ENCODE measurements around the gene CYP2J2. TPM values are rescaled to one million over a fixed set of nuclear protein-coding genes. Genes with fewer than 3 reads are reported as not detected.

CYP2J2 gene
- under 1 TPM in 2 of 3 donors, not detected in 1; 0.20 to 0.21 TPM for total RNA-seq
- 0.34 TPM for total RNA-seq (2013)

GRCh38 chr1:59926381-59927123 lies at the start of gene CYP2J2:
Gene CYP2J2 (minus strand): TSS chr1:59926773. CDS start chr1:59926746, 27 bp downstream.
- Histone ChIP-seq H3K9me3 (ENCODE audit: control insufficient read depth, insufficient read depth, low read length) (no peaks in the 10 kb centered on the region), H3K27ac (ENCODE audit: low read length) (no peak within 1 kb of the TSS), H3K4me1 (ENCODE audit: control insufficient read depth, insufficient read depth, low read length) (peaks cover 11% of the 10 kb centered on the region), H3K27me3 (ENCODE audit: control insufficient read depth, insufficient read depth, low read length) (peaks cover 5% of the 10 kb centered on the region), H3K36me3 (ENCODE audit: control insufficient read depth, insufficient read depth, low read length) (no peaks in the 10 kb centered on the region), H3K4me3 (ENCODE audit: low read length) (peak within 1 kb of the TSS; percentile 59)
- no peak for TF ChIP-seq CTCF (IDR thresholded peaks at IDR 0.05)
- H3K27me3 Mint-ChIP-seq (ENCODE audit: low read depth in 2 of 2), result peaks cover 42 to 57% of the 10 kb centered on the region in 2 donors
- peak within 1 kb of the TSS in 1 of 2 donors; percentile 5 for H3K27ac Mint-ChIP-seq
- peaks cover 0 to 5% of the 10 kb centered on the region in 2 donors for H3K9me3 Mint-ChIP-seq
- peak; percentile 15 to 46 for DNase-seq
- peaks cover 15% of the 10 kb centered on the region for H3K36me3 Mint-ChIP-seq
- intact Hi-C loops (cut with micrococcal nuclease), result no loop called here
- H3K4me1 Mint-ChIP-seq, result peaks cover 16 to 17% of the 10 kb centered on the region in 2 donors
- ATAC-seq, result peak; percentile 49 to 80 (median 63)
- 3% methylated on average over 41 of the region's 42 CpGs for WGBS (ENCODE audit: insufficient coverage)
- H3K4me3 Mint-ChIP-seq, result peak within 1 kb of the TSS; percentile 85

GRCh38 chr1:59973719-59974118 lies 47.1 kb upstream of the CYP2J2 start:
- Mint-ChIP-seq H3K27me3 (ENCODE audit: low read depth in 2 of 2) (peaks cover 15 to 18% of the 10 kb centered on the region in 2 donors), H3K9me3 (no peaks in the 10 kb centered on the region), H3K27ac (no peak overlapping the region), H3K4me1 (peaks cover 0 to 10% of the 10 kb centered on the region in 2 donors), H3K4me3 (no peak overlapping the region), H3K36me3 (no peaks in the 10 kb centered on the region)
- intact Hi-C loops (cut with micrococcal nuclease), result no loop called here
- H3K27me3 ChIP-seq (ENCODE audit: control insufficient read depth, insufficient read depth, low read length), result peaks cover 4% of the 10 kb centered on the region
- H3K9me3 ChIP-seq (ENCODE audit: control insufficient read depth, insufficient read depth, low read length), result no peaks in the 10 kb centered on the region
- no peak for ATAC-seq
- 100% methylated on average over 1 of the region's 1 CpG for WGBS (ENCODE audit: insufficient coverage)
- H3K4me3 ChIP-seq (ENCODE audit: low read length), result no peak overlapping the region
- H3K4me1 ChIP-seq (ENCODE audit: control insufficient read depth, insufficient read depth, low read length), result peaks cover 4% of the 10 kb centered on the region
- TF ChIP-seq CTCF (IDR thresholded peaks at IDR 0.05), result no peak
- H3K27ac ChIP-seq (ENCODE audit: low read length), result no peak overlapping the region
- DNase-seq, result no peak
- no peaks in the 10 kb centered on the region for H3K36me3 ChIP-seq (ENCODE audit: control insufficient read depth, insufficient read depth, low read length)

- H3K27me3 Mint-ChIP-seq (ENCODE audit: low read depth in 2 of 2), result peaks cover 15 to 19% of the 10 kb centered on the region in 2 donors
Observed at GRCh38 chr1:59972216-59972927, 45.8 kb upstream of the CYP2J2 start.

More at GRCh38 chr1:59972216-59972927, 45.8 kb upstream of the CYP2J2 start:
- DNase-seq (no peak), ATAC-seq (no peak)
- H3K27ac Mint-ChIP-seq, result no peak overlapping the region
- Histone ChIP-seq H3K9me3 (ENCODE audit: control insufficient read depth, insufficient read depth, low read length) (no peaks in the 10 kb centered on the region), H3K4me3 (ENCODE audit: low read length) (no peak overlapping the region), H3K36me3 (ENCODE audit: control insufficient read depth, insufficient read depth, low read length) (no peaks in the 10 kb centered on the region), H3K27me3 (ENCODE audit: control insufficient read depth, insufficient read depth, low read length) (peaks cover 4% of the 10 kb centered on the region), H3K27ac (ENCODE audit: low read length) (no peak overlapping the region), H3K4me1 (ENCODE audit: control insufficient read depth, insufficient read depth, low read length) (peaks cover 4% of the 10 kb centered on the region)
- 91% methylated on average over 20 of the region's 20 CpGs for WGBS (ENCODE audit: insufficient coverage)
- intact Hi-C loops (cut with micrococcal nuclease), result no loop called here
- no peaks in the 10 kb centered on the region for H3K9me3 Mint-ChIP-seq
- no peak for TF ChIP-seq CTCF (IDR thresholded peaks at IDR 0.05)
- H3K4me1 Mint-ChIP-seq, result peaks cover 0 to 10% of the 10 kb centered on the region in 2 donors
- no peak overlapping the region for H3K4me3 Mint-ChIP-seq
- no peaks in the 10 kb centered on the region for H3K36me3 Mint-ChIP-seq
